Activated CD8-positive, alpha-beta memory T cell treated with anti-CD3 and anti-CD28 coated beads for 48 hours (primary cell): ENCODE results near the gene LRRC37A3.
"Not testable (repeated sequence)": the region's sequence is repeated elsewhere in the genome, so short reads cannot be mapped to it uniquely, and the experiment has no call there.

Source experiments
- DNase-seq, 3 experiments: peaks; one replicate each; pipeline ENCODE4 v3.0.0-alpha.2; 2020; ENCODE audit warnings: low read depth in 2 of 3, low spot score in 2 of 3

LRRC37A3 gene

DNA sequence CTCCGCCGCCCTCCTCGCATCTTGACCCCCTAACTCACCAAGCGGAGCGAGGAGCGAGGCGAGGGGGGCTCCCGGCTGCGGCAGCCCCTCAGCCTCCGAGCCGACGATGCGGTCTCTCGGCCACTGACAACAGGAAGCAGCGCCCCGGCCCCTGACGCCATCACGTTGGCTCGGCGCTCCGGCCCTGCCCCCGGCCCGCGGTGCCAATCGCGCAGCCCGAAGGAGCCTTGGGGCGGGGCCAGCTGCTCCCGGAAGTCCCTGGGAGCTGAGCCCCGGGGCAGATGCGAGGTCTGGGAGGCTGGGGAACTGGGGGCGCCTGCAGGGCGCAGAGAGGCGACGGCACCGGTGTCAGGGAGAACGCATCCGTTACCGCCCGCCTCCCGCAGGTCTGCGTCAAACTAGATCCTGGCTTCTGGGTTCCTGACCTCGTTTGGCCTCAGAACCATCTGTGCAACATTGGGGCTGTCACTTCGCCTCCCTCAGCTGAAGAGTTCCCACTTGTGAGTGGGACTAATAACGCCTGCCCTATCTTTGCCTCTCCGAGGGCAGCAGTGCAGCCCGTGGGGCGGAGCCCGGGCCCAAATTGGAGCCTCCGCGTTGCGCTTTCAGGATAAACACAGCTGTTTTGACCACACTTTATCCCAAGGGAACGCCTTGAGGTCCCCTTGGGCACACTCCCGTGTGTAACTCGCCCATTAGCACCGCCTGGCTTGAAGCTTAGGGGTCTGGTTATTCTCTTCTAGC lies 82.1 kb downstream of the LRRC37A3 start:
- peak; percentile 55 to 81 (median 66) for DNase-seq

DNA sequence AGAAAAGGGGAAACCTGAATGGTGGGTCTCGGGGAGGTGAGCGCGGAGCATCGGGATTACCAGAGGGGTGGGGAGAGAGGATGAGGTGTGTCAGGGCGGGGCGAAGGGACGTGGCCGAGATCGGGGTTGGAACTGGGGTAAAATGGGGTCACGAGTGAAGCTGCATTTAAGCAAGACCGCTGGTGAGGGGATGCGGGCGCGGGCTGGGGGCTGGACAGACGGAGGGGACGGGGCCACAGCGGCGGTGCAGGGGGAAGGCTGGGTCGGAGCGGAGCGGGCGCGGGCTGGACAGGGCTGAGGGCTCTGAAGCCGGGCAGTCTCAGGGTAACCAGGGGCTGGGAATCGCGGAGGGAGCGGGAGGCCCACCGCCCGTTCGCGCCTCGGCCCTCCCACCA lies 82.7 kb downstream of the LRRC37A3 start:
- DNase-seq = peak in 1 of 3 experiments; percentile 4

DNA sequence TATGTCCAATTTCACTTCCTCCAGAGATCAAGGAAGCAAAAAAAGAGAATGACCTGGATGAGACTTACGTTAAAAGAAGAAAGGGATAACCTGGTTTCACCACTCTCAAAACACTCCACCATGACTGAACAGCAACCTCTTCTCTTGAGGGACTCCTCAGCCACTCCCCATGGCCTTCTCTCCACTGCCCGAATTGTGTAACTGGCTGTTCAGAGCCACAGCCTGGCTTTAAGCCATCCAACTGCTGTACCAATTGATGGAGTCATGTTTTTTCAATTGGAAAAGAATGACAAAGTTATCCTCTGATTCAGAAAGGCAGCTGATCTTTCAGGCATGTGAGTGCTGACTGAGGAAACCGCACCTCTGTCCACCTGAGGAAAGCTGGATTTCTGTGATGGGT lies 85.2 kb downstream of the LRRC37A3 start:
- not testable (repeated sequence) for DNase-seq

DNA sequence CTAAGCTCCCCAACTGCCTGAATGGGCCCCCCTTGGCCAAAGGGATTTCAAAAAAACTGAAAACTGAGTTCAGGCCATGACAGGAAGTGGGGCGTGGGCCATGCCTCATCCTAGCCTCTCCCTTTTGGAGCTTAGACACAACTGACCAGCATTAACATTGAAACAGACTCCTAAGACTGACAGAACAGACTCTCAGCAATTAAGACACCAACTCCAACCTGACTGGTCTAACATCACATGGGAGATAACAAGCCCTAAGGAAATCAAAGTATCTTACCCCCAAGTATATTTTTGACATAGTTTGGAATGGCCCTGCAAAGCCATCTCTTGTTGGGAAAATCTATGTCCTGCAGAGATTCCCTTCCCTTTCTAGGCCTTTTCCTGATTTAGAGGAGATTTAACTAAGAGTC lies 88.6 kb downstream of the LRRC37A3 start:
- not testable (repeated sequence) for DNase-seq

DNA sequence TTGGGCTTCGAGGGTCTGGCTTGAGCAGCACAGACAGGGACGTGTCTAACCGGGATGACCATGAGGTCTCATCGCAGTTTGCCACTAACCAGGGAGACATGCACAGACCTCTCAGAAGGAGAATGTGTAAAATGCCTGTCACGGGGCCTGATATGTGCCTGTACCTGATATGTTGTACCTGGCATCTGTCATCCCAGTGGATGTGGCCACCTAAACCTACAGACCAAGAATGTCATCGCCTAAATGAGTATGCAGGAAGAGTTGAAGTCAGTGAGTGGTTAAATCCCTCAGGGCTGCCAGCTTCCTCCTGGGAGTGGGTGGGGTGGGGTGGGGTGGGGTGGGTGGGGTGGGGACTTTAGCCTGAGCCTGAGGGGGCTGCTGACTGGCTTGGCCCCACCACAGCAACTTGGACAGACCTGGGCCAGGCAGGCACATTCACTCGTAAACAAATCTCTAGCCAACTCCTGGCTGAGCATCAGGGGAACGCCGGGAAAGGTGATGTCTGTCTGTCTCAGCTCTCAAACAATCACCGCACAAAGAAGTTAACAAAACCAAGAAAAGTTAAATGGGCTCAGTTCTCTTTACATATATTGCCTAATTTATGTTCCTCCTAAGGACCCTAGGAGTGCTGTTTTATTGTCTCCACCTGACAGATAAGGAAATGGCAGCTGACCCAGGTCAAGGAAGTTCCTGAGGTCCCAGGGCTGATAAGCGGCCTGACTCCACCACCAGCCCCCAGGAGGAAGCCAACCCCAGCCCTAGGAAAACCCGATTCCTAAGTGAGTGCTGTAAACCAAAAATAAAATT lies 89.3 kb downstream of the LRRC37A3 start:
- not testable (repeated sequence) for DNase-seq

DNA sequence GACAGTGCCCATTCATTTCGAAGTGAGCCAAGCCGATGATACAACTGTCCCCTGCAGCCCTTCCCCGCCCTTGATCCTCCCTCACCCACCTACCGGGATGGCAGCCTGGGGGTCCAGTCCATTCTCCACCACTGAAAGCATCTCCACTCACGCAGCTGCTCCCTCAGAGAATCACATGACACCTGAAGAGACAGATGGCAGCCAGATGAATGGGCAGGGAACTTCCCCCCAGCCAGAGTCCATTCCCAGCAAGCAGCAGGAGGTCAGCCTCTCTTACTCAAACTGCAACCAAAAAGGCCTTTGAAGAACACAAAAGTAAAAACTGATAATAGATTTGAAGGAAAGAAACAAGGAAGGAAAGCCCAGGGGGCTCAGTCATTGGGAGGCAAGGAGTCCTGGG lies 90.2 kb downstream of the LRRC37A3 start:
- not testable (repeated sequence) for DNase-seq

DNA sequence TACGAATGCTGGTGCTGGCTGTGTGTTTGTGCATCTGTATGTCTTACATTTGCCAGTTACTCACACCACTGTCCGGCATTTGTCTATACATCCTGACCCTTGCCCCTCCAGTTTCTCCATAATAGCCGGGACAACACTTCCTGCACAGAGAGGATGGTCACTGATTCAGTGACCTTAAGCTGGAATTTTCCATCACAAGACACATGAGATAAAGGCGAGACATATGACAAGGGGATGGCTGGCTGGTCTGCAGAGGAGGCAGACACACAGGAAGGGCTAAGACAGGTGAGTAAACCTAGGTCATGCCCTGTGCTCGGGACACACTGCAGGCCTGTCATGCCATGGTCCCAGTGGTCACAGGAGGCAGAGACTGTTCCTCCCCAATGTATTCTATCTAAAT lies 100.4 kb downstream of the LRRC37A3 start:
- DNase-seq = not testable (repeated sequence)

DNA sequence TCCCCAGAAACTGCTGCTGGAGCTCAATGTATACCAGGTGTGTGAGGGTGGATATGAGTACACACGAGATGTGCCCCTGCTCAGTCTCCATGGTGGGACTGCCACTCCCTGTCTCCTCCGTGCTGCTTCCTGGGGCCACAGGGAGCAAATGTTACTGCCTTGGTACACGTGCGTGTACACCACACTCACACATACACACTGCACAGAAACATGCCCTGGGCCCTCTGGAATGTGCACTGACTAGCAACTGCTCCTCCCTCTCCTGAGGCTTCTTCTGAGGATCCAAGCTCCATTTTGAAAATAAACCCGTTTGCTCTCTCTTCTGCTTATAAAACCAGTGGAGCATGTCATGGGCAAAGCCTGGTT lies 103.5 kb downstream of the LRRC37A3 start:
- DNase-seq = not testable (repeated sequence)

DNA sequence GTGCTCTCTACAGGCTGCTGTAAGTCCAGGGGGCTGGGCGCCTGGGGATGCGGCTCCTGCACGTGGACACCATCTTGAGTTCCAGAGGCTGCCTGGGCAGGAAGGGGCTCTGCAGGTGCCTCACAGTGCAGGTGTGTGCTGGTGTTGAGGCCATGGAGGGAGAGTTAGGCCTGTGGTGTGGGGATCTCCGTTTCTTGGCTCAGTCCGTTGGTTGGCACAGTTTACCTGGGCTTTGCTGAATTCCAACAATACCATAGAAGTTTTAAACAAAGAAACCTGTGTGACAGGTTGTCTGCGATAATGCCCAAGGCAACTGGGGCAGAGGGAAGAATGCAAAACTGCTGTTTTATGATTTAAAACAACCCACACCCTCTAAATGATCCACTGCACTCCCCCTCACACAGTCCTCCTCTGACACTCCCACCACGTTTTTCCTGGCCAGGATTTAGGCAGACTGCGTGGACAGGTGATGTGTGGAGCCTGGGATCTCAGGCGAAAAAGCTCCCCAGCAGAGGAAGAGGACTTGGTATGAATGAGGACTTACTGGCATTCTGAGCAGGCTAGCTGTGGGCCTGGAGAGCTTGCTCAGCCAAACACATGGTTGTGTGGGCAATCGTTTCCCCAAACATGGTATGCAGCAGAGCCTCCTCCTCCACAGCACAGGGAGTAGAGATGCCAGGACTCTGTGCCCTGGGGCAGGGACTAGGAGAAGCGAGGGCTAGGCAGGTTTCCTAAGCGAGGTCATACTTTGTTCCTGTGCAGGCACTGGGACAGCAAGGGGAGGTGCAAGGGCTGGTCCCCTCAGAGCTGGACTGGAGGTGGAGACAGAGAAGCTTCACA lies 104.1 kb downstream of the LRRC37A3 start:
- not testable (repeated sequence) for DNase-seq

DNA sequence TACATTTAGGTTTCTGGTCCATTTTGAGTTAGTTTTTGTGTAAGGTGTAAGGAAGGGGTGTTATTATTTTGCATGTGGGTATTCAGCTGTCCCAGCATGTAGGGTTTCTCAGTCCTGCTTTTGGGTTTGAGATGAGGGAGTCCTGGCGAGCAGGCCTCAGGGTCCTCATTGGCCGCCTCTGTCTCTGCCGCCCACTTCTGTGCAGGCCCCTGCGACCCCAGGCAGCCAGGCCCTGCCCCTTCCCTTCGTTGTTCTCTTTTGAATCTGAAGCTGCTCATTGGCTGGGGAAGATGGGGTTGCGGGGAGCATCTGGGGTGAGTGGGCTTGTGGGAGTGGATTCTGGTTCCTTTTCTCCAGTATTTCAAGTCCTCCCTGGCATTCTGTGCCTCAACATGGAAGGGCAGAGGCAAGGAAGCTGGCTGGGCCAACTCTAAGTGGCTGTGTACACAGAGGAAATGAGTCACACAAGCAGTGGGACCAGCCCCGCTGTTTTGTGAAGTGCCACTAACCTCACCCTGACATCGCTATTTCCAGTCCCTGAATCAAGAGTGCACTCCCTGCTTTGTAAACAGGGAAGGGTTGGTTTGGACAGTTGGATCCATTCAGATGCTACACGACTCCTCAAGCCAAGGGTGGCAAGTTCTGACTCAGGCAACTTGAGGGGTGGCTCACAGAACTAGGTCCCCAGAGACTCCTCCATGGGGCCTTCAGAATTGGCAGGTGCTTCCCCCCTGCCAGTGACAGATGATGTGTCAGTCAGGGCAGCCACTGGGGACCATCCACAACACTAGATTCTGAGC lies 110.9 kb downstream of the LRRC37A3 start:
- peak; percentile 18 to 44 (median 23) for DNase-seq
